GM19035 (cell line): ENCODE results near the gene CCNC.
A peak's percentile ranks its signal among the peaks of the same experiment; 100 is the strongest.
"Not testable (repeated sequence)": the region's sequence is repeated elsewhere in the genome, so short reads cannot be mapped to it uniquely, and the experiment has no call there.

Experiments used
- ATAC-seq: cut with Tn5 transposase; IDR thresholded peaks from one replicate; pipeline ENCODE4 v1.9.1; 2021; ENCODE audit not compliant: unreplicated experiment

Gene CCNC

GRCh38 chr6:99603421-99604165 is 35.1 kb upstream of the CCNC start:
- no peak for ATAC-seq

- no peak for ATAC-seq
Measured at GRCh38 chr6:99602520-99603420, 34.3 kb upstream of the CCNC start.

- ATAC-seq, result not testable (repeated sequence)
Measured at GRCh38 chr6:99594696-99595095, 26.2 kb upstream of the CCNC start.

GRCh38 chr6:99592900-99593299 is 24.4 kb upstream of the CCNC start:
- no peak for ATAC-seq

- ATAC-seq, result no peak
Measured at GRCh38 chr6:99591673-99592364, 23.4 kb upstream of the CCNC start.

GRCh38 chr6:99590728-99591672 is 22.5 kb upstream of the CCNC start:
- no peak for ATAC-seq

GRCh38 chr6:99589907-99590493 is 21.5 kb upstream of the CCNC start:
- ATAC-seq, result no peak

- ATAC-seq, result peak; percentile 35
Measured at GRCh38 chr6:99589290-99589672, 20.8 kb upstream of the CCNC start.

- ATAC-seq, result peak; percentile 88
Measured at GRCh38 chr6:99588618-99589289, 20.3 kb upstream of the CCNC start.

GRCh38 chr6:99587792-99588191 is 19.3 kb upstream of the CCNC start:
- no peak for ATAC-seq

GRCh38 chr6:99579781-99580180 is 11.3 kb upstream of the CCNC start:
- ATAC-seq, result no peak

- ATAC-seq, result no peak
Measured at GRCh38 chr6:99575544-99576227, 7.2 kb upstream of the CCNC start.

GRCh38 chr6:99573980-99574617 is 5.6 kb upstream of the CCNC start:
- ATAC-seq, result no peak

GRCh38 chr6:99563056-99563723 is 5.3 kb downstream of the CCNC start:
- ATAC-seq, result no peak

- ATAC-seq, result no peak
Measured at GRCh38 chr6:99560668-99561067, 7.8 kb downstream of the CCNC start.

GRCh38 chr6:99559057-99559456 is 9.4 kb downstream of the CCNC start:
- ATAC-seq, result no peak

- ATAC-seq, result no peak
Measured at GRCh38 chr6:99553888-99554287, 14.6 kb downstream of the CCNC start.
